ENCODE results near the gene GABPB2.

GABPB2 gene

DNA sequence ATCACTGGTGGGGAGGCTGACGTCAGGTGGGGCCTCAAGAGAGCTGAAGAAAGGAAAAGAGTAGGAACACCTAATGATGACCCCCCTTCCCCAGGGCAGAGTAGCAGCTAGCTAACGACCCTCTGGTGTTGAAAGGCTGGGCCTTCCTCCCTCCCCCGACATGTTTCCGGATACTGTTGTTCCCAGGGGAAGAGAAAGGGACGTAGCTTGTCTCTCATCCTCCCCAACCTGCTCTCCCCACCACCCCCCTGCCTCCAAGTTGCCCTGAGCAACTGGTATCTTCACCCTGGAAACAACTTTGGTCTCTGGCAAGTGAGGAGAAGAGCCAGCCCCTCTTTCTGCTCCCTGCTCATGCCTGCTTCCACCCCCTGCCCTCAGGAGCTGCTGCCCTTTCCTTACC, 73.4 kb downstream of the GABPB2 start:
- no peak for DNase-seq (ENCODE audit: low read depth, low spot score)
- WGBS (ENCODE audit: insufficient coverage, insufficient read length): no CpG with 5 or more reads among the region's 5 CpGs
- Histone ChIP-seq H3K4me3 (ENCODE audit: low read length) (no peak overlapping the region), H3K27ac (ENCODE audit: low read length) (no peak overlapping the region), H3K27me3 (ENCODE audit: control insufficient read depth, insufficient read depth, low read length) (no peaks in the 10 kb centered on the region; the same call in 1 of the 2 replicates), H3K36me3 (ENCODE audit: control insufficient read depth, insufficient read depth, low read length) (no peaks in the 10 kb centered on the region), H3K9me3 (ENCODE audit: control insufficient read depth, insufficient read depth, low read length) (no peaks in the 10 kb centered on the region), H3K4me1 (ENCODE audit: control insufficient read depth, insufficient read depth, low read length) (peaks cover 8% of the 10 kb centered on the region)

- no peak for DNase-seq (ENCODE audit: low read depth, low spot score)
- no peaks in the 10 kb centered on the region; the same call in 1 of the 2 replicates for H3K27me3 ChIP-seq (ENCODE audit: control insufficient read depth, insufficient read depth, low read length)
- H3K9me3 ChIP-seq (ENCODE audit: control insufficient read depth, insufficient read depth, low read length): no peaks in the 10 kb centered on the region
- H3K36me3 ChIP-seq (ENCODE audit: control insufficient read depth, insufficient read depth, low read length): no peaks in the 10 kb centered on the region
- no CpG with 5 or more reads among the region's 7 CpGs for WGBS (ENCODE audit: insufficient coverage, insufficient read length)
- H3K4me1 ChIP-seq (ENCODE audit: control insufficient read depth, insufficient read depth, low read length): peaks cover 8% of the 10 kb centered on the region
- H3K4me3 ChIP-seq (ENCODE audit: low read length): no peak overlapping the region
- no peak overlapping the region for H3K27ac ChIP-seq (ENCODE audit: low read length)
Observed at GRCh38 chr1:151144474-151145303, 74.1 kb downstream of the GABPB2 start.

GRCh38 chr1:151145304-151146071, 74.9 kb downstream of the GABPB2 start:
- H3K27me3 ChIP-seq (ENCODE audit: control insufficient read depth, insufficient read depth, low read length): no peaks in the 10 kb centered on the region; the same call in 1 of the 2 replicates
- peaks cover 8% of the 10 kb centered on the region for H3K4me1 ChIP-seq (ENCODE audit: control insufficient read depth, insufficient read depth, low read length)
- no peak overlapping the region for H3K27ac ChIP-seq (ENCODE audit: low read length)
- DNase-seq (ENCODE audit: low read depth, low spot score): no peak
- WGBS (ENCODE audit: insufficient coverage, insufficient read length): no CpG with 5 or more reads among the region's 43 CpGs
- no peaks in the 10 kb centered on the region for H3K36me3 ChIP-seq (ENCODE audit: control insufficient read depth, insufficient read depth, low read length)
- peak overlapping the region; percentile 79 for H3K4me3 ChIP-seq (ENCODE audit: low read length)
- H3K9me3 ChIP-seq (ENCODE audit: control insufficient read depth, insufficient read depth, low read length): no peaks in the 10 kb centered on the region

DNA sequence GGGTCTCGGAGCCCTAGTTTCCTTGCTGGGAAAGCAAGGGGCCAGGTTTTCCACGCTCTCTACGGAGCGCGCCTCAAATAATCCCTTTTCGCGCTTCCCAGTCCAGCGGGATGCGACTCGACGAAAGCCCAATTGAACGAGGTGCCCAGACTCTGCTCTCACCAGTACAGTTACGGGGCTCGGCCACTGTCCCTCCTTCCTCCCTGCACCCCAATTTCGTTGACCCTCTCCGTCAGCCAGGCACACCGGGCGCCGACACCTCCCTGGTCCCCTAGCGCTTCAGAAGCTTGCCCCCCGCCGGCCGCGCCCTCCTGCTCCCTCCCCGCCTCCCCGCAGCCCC, 75.5 kb downstream of the GABPB2 start:
- no peak for DNase-seq (ENCODE audit: low read depth, low spot score)
- no CpG with 5 or more reads among the region's 26 CpGs for WGBS (ENCODE audit: insufficient coverage, insufficient read length)

GRCh38 chr1:151146412-151147131, 76.0 kb downstream of the GABPB2 start, which contains the start of gene SEMA6C:
TSS of gene SEMA6C (minus strand) at chr1:151146631. CDS start at chr1:151142621, 4,010 bp downstream.
- H3K36me3 ChIP-seq (ENCODE audit: control insufficient read depth, insufficient read depth, low read length): no peaks in the 10 kb centered on the region
- no peak for DNase-seq (ENCODE audit: low read depth, low spot score)
- no peak within 1 kb of the TSS for H3K27ac ChIP-seq (ENCODE audit: low read length)
- H3K4me1 ChIP-seq (ENCODE audit: control insufficient read depth, insufficient read depth, low read length): peaks cover 8% of the 10 kb centered on the region
- peak within 1 kb of the TSS; percentile 79 for H3K4me3 ChIP-seq (ENCODE audit: low read length)
- no CpG with 5 or more reads among the region's 61 CpGs for WGBS (ENCODE audit: insufficient coverage, insufficient read length)
- no peaks in the 10 kb centered on the region for H3K9me3 ChIP-seq (ENCODE audit: control insufficient read depth, insufficient read depth, low read length)
- H3K27me3 ChIP-seq (ENCODE audit: control insufficient read depth, insufficient read depth, low read length): no peaks in the 10 kb centered on the region; the same call in 1 of the 2 replicates

More for the DNA sequence above, 75.5 kb downstream of the GABPB2 start:
- Histone ChIP-seq H3K27ac (ENCODE audit: low read length) (no peak overlapping the region), H3K4me3 (ENCODE audit: low read length) (peak overlapping the region; percentile 79), H3K36me3 (ENCODE audit: control insufficient read depth, insufficient read depth, low read length) (no peaks in the 10 kb centered on the region), H3K9me3 (ENCODE audit: control insufficient read depth, insufficient read depth, low read length) (no peaks in the 10 kb centered on the region), H3K4me1 (ENCODE audit: control insufficient read depth, insufficient read depth, low read length) (peaks cover 8% of the 10 kb centered on the region), H3K27me3 (ENCODE audit: control insufficient read depth, insufficient read depth, low read length) (no peaks in the 10 kb centered on the region; the same call in 1 of the 2 replicates)

DNA sequence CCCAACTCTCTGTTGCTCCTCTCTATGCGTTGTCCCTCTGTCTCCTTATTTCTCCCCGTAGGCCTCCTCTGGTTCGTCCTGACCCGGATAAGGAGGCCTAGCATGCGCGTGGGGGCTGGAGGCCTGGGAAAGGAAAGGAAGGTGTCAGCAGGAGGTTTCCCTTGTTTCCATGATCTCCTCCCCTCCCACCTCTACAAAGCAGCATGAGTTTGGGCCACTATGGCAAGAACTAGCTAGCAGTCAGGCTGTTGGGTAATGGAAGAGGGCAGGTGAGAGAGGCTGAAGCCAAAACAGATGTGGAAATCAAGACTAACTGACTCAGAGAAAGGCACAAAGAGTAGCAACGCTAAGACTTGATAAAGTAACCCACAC, 76.6 kb downstream of the GABPB2 start:
- no CpG with 5 or more reads among the region's 7 CpGs for WGBS (ENCODE audit: insufficient coverage, insufficient read length)
- Histone ChIP-seq H3K9me3 (ENCODE audit: control insufficient read depth, insufficient read depth, low read length) (no peaks in the 10 kb centered on the region), H3K27me3 (ENCODE audit: control insufficient read depth, insufficient read depth, low read length) (no peaks in the 10 kb centered on the region; the same call in 1 of the 2 replicates), H3K4me3 (ENCODE audit: low read length) (peak overlapping the region; percentile 79; the same call in 1 of the 2 replicates), H3K27ac (ENCODE audit: low read length) (no peak overlapping the region), H3K36me3 (ENCODE audit: control insufficient read depth, insufficient read depth, low read length) (no peaks in the 10 kb centered on the region), H3K4me1 (ENCODE audit: control insufficient read depth, insufficient read depth, low read length) (peaks cover 8% of the 10 kb centered on the region)
- no peak for DNase-seq (ENCODE audit: low read depth, low spot score)

GRCh38 chr1:151147665-151148064, 77.1 kb downstream of the GABPB2 start:
- Histone ChIP-seq H3K9me3 (ENCODE audit: control insufficient read depth, insufficient read depth, low read length) (no peaks in the 10 kb centered on the region), H3K27ac (ENCODE audit: low read length) (no peak overlapping the region)

GRCh38 chr1:151156515-151156819, 85.9 kb downstream of the GABPB2 start, which contains the start of gene TNFAIP8L2:
TSS of gene TNFAIP8L2 (plus strand) at chr1:151156649. CDS start at chr1:151158698, 2,049 bp downstream.
- Histone ChIP-seq H3K36me3 (ENCODE audit: control insufficient read depth, insufficient read depth, low read length) (peaks cover 4% of the 10 kb centered on the region; the same call in 1 of the 2 replicates), H3K27ac (ENCODE audit: low read length) (no peak within 1 kb of the TSS), H3K9me3 (ENCODE audit: control insufficient read depth, insufficient read depth, low read length) (no peaks in the 10 kb centered on the region), H3K27me3 (ENCODE audit: control insufficient read depth, insufficient read depth, low read length) (no peaks in the 10 kb centered on the region), H3K4me1 (ENCODE audit: control insufficient read depth, insufficient read depth, low read length) (no peaks in the 10 kb centered on the region), H3K4me3 (ENCODE audit: low read length) (no peak within 1 kb of the TSS)
- no CpG with 5 or more reads among the region's 4 CpGs for WGBS (ENCODE audit: insufficient coverage, insufficient read length)
- no peak for DNase-seq (ENCODE audit: low read depth, low spot score)

More at GRCh38 chr1:151147665-151148064, 77.1 kb downstream of the GABPB2 start:
- H3K4me3 ChIP-seq (ENCODE audit: low read length): no peak overlapping the region
- no peak for DNase-seq (ENCODE audit: low read depth, low spot score)
- no CpG with 5 or more reads among the region's 2 CpGs for WGBS (ENCODE audit: insufficient coverage, insufficient read length)
- peaks cover 8% of the 10 kb centered on the region for H3K4me1 ChIP-seq (ENCODE audit: control insufficient read depth, insufficient read depth, low read length)
- H3K36me3 ChIP-seq (ENCODE audit: control insufficient read depth, insufficient read depth, low read length): no peaks in the 10 kb centered on the region
- H3K27me3 ChIP-seq (ENCODE audit: control insufficient read depth, insufficient read depth, low read length): no peaks in the 10 kb centered on the region; the same call in 1 of the 2 replicates

GRCh38 chr1:151157067-151157531, 86.5 kb downstream of the GABPB2 start:
- Histone ChIP-seq H3K36me3 (ENCODE audit: control insufficient read depth, insufficient read depth, low read length) (peaks cover 4% of the 10 kb centered on the region; the same call in 1 of the 2 replicates), H3K9me3 (ENCODE audit: control insufficient read depth, insufficient read depth, low read length) (no peaks in the 10 kb centered on the region), H3K27ac (ENCODE audit: low read length) (no peak overlapping the region), H3K4me3 (ENCODE audit: low read length) (no peak overlapping the region), H3K4me1 (ENCODE audit: control insufficient read depth, insufficient read depth, low read length) (no peaks in the 10 kb centered on the region), H3K27me3 (ENCODE audit: control insufficient read depth, insufficient read depth, low read length) (no peaks in the 10 kb centered on the region)
- no CpG with 5 or more reads among the region's 6 CpGs for WGBS (ENCODE audit: insufficient coverage, insufficient read length)
- DNase-seq (ENCODE audit: low read depth, low spot score): no peak

- no CpG with 5 or more reads among the region's 5 CpGs for WGBS (ENCODE audit: insufficient coverage, insufficient read length)
- Histone ChIP-seq H3K27me3 (ENCODE audit: control insufficient read depth, insufficient read depth, low read length) (no peaks in the 10 kb centered on the region), H3K4me1 (ENCODE audit: control insufficient read depth, insufficient read depth, low read length) (no peaks in the 10 kb centered on the region), H3K36me3 (ENCODE audit: control insufficient read depth, insufficient read depth, low read length) (peaks cover 4% of the 10 kb centered on the region; the same call in 1 of the 2 replicates), H3K9me3 (ENCODE audit: control insufficient read depth, insufficient read depth, low read length) (no peaks in the 10 kb centered on the region), H3K27ac (ENCODE audit: low read length) (no peak overlapping the region), H3K4me3 (ENCODE audit: low read length) (no peak overlapping the region)
- no peak for DNase-seq (ENCODE audit: low read depth, low spot score)
Observed at GRCh38 chr1:151158326-151158725, 87.8 kb downstream of the GABPB2 start.
